NCI-H1694 (cell line): ENCODE measurements around the gene POM121L2.
"Not testable (repeated sequence)": the region's sequence is repeated elsewhere in the genome, so short reads cannot be mapped to it uniquely, and the experiment has no call there.

ENCODE experiments used
- DNase-seq: peaks from one replicate; lab custom pipeline; 2025; lab: John Stamatoyannopoulos, UW

Gene POM121L2

DNA sequence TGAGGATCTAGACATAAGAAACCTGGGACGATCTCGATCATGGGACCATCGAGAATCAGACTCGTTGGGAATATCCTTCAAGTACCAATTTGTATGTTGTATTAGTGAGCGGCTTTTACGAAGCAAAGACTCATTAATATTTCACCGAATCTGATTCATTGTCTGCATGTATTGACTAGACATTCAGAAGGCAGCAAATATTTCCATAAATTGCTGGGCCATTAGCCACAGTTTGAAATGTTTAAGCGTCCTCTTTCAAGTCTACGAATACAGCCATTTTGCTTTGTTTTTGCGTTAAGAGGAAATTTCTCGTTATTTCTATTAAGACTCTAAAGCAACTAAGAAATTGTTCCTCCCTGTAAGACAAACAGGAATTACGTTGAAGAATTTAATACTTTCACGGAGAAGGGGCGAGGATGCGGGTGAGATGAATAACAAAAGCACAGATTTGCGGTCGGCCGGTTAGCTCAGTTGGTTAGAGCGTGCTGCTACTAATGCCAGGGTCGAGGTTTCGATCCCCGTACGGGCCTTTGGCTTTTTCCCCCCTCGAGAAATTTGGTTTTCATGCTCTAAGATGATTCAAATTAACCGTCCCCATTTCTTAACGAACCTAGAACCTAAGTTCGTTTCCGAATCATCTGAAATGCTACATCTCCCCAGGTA lies 18.5 kb downstream of the POM121L2 start:
- DNase-seq: no peak

DNA sequence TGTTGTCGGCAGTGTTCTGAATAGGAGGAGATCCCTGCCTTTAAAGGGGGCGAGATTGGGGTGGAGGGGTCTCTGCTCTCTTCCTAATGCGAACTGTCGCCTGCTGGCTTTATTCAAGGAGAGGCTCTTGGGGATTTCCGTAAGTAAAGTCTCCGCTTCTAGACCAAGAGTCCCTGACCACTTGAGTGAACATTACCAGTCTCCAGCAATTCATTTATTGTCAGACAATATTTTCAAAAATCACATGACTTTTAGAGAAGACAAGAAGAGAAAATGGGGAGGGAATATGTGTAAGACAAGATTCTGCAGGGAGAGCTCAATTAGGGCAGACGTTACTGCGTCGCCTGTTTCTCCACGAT lies 21.2 kb downstream of the POM121L2 start:
- no peak for DNase-seq

DNA sequence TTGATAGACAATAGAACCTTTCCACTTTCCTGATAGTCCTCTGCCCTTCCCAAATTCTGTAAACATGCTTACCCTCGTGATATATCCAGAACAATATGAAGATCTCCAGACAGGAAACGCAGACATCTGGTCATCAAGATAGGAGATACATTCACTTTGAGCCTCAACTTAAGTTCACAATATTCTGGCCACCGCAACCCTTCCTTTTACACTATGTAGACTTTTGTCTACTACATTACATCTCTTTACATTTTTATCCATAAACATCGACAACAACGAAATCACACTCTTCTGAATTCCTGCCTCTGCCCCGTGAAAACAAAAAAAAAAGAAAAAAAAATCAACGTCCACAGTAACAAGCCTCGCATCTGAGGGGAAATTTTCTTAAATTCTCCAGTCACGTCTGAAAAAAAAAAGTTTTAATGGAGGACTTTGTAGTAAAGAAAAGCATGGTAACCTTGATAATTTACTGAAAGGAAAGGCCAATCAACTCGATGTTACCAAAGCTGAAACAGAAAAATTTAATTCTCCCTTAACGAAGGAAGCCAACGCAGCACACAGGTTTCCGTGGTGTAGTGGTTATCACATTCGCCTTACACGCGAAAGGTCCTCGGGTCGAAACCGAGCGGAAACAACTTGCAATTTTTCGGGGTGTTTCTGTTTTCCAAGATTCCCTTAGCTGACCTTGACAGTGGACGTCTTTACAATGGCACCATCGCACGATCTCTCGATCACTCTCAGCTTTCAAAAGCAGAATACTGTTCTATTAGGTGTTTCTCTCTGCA lies 21.8 kb downstream of the POM121L2 start:
- no peak for DNase-seq

DNA sequence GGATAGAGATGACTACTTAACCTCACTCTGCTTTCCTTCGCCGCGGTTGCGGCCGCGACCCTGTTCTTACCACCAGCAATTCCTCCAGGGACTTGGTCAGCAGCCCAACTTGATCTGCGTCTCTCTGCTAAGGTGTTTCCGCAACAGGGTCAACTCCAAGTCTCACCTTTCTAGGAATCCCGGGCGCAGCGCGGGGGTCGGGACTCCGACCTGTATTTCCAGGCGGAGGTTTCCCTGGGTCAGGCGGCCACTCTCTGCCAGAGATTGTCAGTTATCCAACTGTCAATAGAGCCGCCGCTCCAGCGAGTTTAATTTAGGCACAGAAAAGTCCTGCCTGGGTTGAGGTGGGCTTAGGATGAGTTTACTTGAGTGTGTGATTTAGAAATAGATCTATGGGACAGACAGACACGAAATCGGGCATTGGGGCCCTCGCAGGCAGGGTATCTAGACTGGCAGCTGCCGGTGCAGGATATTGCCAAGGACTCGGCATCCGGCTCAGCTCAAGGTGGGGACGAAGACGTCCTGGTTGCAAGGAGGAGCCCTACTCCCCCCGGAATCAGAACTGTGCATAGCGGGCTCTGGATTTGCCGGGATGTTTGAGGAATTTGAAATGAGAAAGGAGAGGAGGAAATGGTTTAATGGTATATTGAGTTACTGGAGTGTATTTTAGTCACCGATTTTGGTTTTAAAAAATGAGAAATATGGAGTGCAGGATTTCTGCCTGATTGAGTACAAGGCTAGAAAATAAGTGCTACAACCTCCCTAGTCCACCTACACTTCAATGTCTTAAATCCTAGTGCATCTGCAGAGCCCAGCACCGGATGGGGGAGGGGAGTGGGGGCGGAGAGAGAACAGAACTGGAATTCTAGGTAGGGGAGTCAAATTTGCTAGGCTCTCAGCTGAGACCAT lies 23.7 kb downstream of the POM121L2 start:
- DNase-seq: no peak

DNA sequence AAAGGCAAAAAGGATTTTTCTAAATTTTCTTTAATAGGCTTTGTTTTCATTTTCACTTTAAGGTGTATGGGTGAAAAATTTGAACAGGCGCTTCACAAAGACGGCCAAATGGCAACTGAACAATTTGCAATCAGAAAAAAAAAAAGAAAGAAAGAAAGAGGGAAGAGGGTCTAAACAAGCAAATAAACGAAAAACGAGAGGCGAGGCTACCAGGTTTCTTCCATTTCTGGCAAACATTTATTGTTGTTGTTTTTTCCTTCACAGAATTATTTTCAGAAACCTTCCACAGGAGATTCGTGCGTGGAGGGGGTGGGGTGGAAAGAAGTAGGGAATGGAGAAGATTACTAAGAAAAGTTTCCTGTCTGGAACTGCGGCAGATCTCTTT lies 24.3 kb downstream of the POM121L2 start:
- no peak for DNase-seq

DNA sequence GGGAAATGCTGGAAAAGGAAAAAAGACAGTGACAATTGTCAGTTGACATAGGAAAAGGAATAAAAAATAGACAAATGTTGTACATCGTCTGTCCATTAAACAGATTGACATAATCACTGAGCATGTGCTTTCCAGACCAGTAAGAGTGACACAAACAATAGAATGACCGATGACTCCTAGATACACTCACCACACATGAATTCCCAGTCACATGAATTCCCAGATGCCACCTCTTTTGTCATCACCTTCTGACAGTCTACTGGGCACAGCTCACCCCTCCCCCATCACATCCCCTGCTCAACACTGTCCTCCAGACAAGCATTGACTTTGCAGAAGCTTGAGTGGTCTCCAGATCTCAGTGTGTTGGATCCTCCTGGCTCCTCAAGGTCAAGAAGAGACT lies 25.9 kb downstream of the POM121L2 start:
- DNase-seq: no peak

DNA sequence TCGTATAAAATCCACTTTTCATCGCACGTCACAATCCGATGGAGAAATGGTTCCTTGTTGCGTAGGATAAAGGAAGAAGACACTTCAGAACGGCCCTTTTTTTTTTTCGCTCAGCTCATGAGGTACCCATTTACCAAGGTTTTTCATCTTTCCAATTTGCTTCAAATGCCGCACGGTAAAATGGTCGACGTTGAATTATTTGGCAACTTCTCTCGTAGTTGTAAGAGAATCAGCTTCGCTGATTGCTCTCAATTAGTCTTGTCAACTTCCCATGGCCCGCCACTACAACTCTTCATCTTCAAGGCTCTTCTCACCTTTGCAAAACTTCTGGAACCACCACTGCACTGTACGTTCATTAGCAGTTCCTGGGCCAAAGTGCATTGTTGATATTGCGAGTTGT lies 28.8 kb downstream of the POM121L2 start:
- DNase-seq: no peak

DNA sequence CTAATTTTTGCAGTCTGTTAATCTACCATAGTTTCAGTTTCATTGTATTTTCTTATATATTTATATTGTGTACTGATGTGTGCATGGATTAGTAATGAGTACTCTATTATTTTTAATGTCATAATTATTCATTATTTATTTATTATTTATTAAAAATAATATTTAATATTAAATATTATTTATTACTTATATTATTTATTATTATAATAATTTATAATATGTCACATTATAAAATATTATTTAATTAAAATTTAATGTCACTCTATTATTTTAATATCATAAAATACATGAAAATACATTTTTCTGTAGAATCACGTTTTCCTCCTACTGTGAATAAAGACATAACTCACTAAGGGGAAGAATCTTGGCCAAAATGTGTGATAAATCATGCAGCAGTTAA lies 30.5 kb downstream of the POM121L2 start:
- DNase-seq: no peak

DNA sequence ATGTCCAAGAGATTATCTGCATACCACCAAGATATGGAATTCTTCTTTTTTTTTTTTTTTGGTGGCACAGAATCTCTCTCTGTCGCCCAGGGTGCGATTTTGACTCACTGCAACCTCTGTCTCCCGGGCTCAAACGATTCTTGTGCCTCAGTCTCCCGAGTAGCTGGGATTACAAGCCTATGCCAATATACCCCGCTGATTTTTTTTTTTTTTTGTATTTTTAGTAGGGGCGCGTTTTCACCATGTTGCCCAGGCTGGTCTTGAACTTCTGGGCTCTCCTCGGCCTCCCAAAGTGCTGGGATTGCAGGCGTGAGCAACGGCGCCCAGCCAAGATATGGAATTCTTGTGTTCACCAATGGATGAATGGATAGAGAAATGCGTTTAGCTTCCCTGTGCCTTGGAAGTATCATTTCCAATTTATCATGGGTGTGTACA lies 31.0 kb downstream of the POM121L2 start:
- no peak for DNase-seq

DNA sequence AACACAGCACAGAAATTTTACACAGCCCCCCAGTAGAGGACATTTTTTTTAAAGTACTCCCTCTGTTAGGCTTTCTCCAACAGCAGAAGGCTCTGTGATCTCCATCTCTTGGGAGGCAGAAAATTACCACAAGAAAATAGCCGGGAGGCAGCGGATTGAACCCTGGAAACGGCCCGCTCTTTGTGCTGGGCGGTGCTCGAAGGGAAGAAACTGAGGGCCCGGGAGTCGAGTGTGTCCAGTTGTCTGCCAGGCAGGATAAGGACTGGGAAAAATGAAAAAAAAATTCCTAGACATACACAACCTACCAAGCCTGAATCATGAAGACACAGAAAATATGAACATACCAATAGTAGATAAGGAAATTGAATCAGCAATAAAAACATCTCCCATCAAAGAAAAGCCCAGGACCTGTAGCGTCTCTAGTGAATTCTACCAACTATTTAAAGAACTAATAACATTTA lies 31.5 kb downstream of the POM121L2 start:
- no peak for DNase-seq

DNA sequence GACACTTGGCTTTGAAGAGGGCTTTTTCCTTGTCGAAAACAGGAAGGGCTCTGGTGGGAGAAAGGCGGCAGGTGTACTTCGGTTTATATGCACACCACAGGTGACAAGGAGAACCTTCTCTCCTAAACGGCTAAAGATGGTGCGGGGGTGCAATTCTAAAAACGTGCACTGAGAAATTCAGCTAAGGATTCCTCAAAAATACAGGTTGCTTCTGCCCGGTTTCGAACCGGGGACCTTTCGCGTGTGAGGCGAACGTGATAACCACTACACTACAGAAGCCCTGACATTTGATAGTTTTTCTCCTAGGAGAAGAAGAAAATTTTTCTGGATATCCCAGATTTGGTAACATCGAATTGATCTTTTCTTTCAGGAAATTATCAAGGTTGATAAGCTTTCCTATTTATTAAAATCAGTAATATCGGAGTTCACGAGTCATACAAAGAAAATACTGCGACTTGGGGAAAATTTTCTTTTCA lies 32.0 kb downstream of the POM121L2 start:
- DNase-seq: peak; percentile 56

DNA sequence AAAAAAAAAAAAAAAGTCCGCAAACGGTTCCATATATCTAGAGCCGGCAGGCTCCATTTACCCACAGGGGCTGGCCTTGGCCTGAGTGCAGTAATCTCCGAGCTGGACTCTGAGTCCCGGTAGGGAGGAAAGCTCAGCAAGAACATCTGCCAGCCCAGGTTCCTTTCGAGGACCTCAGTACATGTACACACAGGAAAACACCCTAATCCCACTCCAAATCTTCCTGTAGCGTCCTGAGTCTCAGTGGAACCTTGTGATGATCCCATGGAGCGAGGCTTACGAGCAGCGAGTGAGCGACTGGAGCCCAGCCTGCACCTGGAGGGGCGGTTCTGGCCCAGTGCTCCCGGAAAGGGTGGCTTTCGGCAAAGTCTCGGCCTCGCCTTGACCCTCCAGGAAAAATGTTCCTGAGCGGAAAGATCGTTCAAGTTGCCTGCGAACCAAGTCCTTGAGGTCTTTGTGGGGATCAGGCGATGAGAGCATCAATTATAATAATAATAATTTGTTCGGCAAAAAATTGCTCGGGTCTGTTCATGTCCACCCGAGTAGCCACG lies 32.5 kb downstream of the POM121L2 start:
- no peak for DNase-seq

DNA sequence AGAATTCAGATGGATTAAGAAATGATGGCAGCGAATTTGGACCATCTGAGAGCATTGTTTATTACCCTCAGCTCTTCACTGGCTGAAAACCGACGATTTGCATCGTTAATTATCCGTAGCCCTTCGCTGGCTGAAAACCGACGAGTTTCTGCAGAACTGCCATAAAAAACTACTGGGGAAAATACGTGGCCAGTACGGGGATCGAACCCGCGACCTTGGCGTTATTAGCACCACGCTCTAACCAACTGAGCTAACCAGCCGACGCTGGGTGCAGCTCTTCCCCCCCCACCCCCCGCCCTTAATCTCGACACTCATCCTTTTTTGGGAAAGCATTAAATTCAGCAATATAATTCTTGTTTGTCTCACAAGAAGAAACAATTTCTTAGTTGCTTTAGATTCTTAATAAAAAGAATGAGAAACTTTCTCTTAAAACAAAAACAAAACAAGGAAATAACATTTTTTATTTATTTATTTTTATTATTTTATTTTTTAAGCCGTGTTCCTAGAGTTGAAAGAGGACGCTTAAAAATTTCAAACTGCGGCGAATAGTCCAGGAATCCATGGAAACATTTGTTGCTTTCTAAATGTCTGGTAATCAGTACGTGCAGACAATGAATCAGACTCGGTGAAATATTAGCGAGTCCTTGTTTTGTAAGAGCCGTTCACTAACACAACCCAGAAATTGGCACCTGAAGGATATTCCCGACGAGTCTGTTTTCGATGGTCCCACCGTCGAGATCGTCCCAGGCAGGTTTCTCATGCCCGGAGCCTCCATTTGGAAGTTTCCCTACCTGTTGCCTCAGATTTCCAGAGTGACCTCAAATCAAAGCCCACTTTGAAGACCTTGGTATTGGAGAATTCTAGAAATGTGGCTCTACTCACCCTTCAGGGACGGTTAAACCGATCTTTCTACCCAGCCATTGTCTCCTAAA lies 36.8 kb downstream of the POM121L2 start:
- no peak for DNase-seq

DNA sequence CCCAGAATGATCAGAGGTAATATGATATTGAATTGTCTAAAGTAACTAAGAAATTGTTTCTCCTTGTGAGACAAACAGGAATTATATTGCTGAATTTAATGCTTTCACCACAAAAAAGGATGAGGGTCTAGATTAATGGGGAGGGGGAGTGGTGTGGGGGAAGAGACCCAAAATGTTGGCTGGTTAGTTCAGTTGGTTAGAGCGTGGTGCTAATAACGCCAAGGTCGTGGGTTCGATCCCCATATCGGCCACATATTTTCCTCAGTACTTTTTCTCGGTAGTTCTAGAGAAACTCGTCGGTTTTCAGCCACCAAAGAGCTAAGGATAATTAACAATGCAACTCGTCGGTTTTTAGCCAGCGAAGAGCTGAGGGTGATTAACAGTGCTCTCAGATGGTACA lies 38.3 kb downstream of the POM121L2 start:
- no peak for DNase-seq

DNA sequence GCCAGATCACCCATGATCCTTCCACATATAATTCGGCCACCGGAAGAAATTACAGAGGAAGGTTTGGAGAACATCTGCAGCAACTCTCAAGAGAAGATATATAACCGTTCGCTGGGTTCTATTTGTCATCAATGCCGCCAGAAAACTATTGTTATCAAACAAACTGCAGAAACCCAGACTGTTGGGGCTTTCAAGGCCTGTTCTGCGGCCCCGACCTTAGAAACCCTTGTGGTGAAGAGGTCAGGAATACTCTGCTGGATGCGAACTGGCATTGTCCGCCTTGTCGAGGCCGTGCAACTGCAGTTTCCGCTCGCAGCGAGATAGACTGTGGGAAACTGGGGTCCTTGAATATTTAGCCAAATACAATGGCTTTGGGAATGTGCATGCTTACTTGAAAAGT lies 43.3 kb downstream of the POM121L2 start:
- DNase-seq: no peak

DNA sequence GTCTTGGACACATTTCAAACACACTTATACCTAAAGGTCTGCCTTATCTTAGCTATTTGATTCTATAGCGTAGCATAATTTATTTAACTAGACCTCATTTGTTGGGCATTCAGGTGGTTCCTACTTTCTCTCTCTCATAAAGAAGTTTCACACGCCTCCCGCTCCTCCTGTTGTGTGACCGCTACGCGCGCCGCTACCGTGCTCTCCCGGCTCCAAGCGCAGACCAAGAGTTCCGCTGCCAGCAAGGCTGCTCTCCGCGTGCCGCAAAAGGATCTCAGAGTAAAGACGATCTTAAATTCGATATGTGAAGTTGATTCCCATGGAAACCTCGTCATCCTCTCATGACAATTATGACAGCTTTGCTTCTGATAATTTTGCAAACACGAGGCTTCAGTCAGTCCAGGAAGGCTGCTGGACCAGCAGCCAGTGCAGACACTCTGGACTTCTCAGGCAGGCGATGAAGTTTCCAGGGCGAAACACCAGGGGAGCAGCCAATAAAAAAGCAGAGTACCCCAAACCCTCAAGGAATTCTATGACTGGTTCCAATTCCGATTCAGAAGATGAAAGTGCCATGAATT lies 44.1 kb downstream of the POM121L2 start:
- DNase-seq: no peak

DNA sequence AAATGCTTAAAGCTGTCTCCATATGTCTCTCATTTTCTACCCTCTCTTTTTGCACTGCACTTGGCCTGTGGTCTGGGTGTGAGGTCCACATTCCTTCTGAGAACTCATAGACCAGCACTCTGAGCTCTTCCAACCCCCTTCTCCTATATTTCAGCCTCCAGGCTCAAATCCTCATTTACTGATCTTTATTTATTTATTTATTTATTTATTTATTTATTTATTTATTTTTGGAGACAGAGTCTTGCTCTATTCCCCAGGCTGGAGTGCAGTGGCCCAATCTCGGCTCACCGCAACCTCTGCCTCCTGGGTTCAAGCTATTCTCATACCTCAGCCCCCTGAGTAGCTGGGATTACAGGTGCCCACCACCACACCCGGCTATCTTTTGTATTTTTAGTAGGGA lies 45.1 kb downstream of the POM121L2 start:
- DNase-seq: not testable (repeated sequence)

DNA sequence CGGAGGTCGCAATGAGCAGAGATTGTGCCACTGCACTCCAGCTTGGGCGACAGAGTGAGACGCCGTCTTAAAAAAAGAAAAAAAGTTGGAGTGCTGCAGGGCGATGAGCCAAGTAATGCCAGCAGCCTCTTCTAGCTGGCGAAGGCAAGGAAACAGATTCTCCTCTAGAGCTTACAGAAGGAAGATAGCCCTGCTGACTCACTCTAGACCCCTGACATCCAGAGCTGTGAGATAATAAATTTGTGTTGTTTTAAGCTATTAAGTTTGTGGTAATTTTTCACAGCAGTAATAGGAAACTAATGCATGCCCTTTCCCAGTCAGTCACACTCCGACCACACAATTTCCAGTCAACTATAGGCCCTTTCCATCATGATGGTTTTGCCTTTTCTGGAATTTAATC lies 48.2 kb downstream of the POM121L2 start:
- no peak for DNase-seq

DNA sequence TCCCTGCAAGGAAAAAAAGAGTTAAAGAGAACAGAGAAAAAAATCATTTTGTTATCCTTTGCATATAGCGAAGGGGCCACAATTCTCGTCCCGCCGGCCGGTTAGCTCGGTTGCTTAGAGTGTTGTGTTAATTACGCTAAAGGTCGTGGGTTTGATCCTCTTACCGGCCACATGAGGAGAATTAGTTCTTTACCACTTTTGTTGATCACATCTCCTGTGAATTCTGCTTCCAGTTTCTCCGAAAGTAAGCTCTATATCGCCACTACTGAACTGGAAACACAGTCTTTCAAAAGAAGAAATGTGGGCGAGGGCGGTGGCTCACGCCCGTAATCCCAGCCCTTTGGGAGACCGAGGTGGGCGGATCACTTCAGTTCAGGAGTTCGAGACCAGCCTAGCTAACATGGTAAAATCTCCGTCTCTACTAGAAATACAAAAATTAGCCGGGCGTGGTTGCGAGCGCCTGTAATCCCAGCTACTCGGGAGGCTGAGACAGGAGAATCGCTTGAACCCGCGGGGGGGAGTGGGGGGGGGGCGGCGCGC lies 51.2 kb downstream of the POM121L2 start:
- DNase-seq: no peak

DNA sequence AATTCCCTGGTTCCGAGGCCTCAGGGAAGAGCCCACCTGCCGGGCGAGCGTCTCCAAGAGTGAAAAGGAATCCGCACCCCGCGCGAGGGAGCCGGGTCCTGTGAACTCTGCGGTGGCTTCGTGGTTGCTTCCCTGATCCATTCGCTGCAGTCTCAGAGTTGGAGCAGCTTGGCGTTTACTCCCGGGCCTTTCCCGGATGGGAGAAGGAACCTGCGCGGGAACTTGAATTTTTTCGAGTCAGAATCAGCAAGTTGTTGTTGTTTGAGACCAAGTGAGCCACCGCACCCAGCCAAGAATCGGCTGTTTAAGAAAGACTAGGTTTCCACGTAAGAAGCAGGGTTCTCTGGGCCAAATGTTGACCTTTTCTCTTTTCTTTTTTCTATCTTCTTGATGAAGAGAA lies 51.7 kb downstream of the POM121L2 start:
- DNase-seq: no peak
